ENCODE data around the gene ITGB5. TPM values are rescaled to one million over a fixed set of nuclear protein-coding genes. Genes with fewer than 3 reads are reported as not detected.

ITGB5 gene
- total RNA-seq, 2 experiments from 2014 or later: not detected

- H3K9me3 ChIP-seq (ENCODE audit: low read length): no peaks in the 10 kb centered on the region
- no peaks in the 10 kb centered on the region for H4K20me1 ChIP-seq (ENCODE audit: insufficient read depth, low read length)
- no peaks in the 10 kb centered on the region for H3K4me1 ChIP-seq (ENCODE audit: insufficient read depth, low read length, poor library complexity, severe bottlenecking)
- no peaks in the 10 kb centered on the region for H3K36me3 ChIP-seq (ENCODE audit: insufficient read depth, low read length)
- ChIA-PET POLR2A (interaction anchor here (0.7 to 1.2 kb wide), 2 partner anchors 139 to 820 kb away, joined by 3 to 4 read pairs; no protein-coding TSS in a partner anchor), CTCF (ENCODE audit: unreplicated experiment) (no interaction called here)
- H3K4me3 ChIP-seq (ENCODE audit: low read depth, low read length, poor library complexity, severe bottlenecking): no peak overlapping the region
- no peak overlapping the region for H3K27ac ChIP-seq (ENCODE audit: low read depth, low read length, poor library complexity, severe bottlenecking)
- intact Hi-C loops (cut with micrococcal nuclease; ENCODE audit: unreplicated experiment): loop anchor here (5.0 to 10.0 kb wide), 2 partner anchors 675 to 822 kb away; no protein-coding TSS in a partner anchor
- H3K79me2 ChIP-seq (ENCODE audit: insufficient read depth, low read depth, low read length): no peaks in the 10 kb centered on the region
- BruUV-seq (replicated peaks): no TSS peak
- no peak overlapping the region for H3K4me2 ChIP-seq (ENCODE audit: low read length)
- no peak overlapping the region for H2AFZ ChIP-seq (ENCODE audit: low read length)
- H3K9me2 ChIP-seq (ENCODE audit: insufficient read depth, low read length): no peaks in the 10 kb centered on the region
- TF ChIP-seq EZH2phosphoT487 (IDR thresholded peaks at IDR 0.05; ENCODE audit: borderline replicate concordance, low read depth, low read length) (no peak), CTCF (conservative IDR thresholded peaks at IDR 0.05; ENCODE audit: low read length) (no peak)
- no peak for DNase-seq (ENCODE audit: low spot score)
Observed at GRCh38 chr3:124762661-124763011, 124.5 kb downstream of the ITGB5 start.

GRCh38 chr3:124761935-124762660 is 125.1 kb downstream of the ITGB5 start:
- no peaks in the 10 kb centered on the region for H3K36me3 ChIP-seq (ENCODE audit: insufficient read depth, low read length)
- no peak overlapping the region for H3K4me2 ChIP-seq (ENCODE audit: low read length)
- H3K79me2 ChIP-seq (ENCODE audit: insufficient read depth, low read depth, low read length): no peaks in the 10 kb centered on the region
- H3K4me1 ChIP-seq (ENCODE audit: insufficient read depth, low read length, poor library complexity, severe bottlenecking): no peaks in the 10 kb centered on the region
- H3K4me3 ChIP-seq (ENCODE audit: low read depth, low read length, poor library complexity, severe bottlenecking): no peak overlapping the region
- no peak for DNase-seq (ENCODE audit: low spot score)
- no peaks in the 10 kb centered on the region for H4K20me1 ChIP-seq (ENCODE audit: insufficient read depth, low read length)
- H3K9me3 ChIP-seq (ENCODE audit: low read length): no peaks in the 10 kb centered on the region
- H3K9me2 ChIP-seq (ENCODE audit: insufficient read depth, low read length): no peaks in the 10 kb centered on the region
- no peak overlapping the region for H3K27ac ChIP-seq (ENCODE audit: low read depth, low read length, poor library complexity, severe bottlenecking)
- no TSS peak for BruUV-seq (replicated peaks)
- no peak overlapping the region for H2AFZ ChIP-seq (ENCODE audit: low read length)
- ChIA-PET CTCF (ENCODE audit: unreplicated experiment) (no interaction called here), POLR2A (interaction anchor here (0.6 to 1.2 kb wide), 3 partner anchors 133 to 820 kb away, joined by 3 to 4 read pairs (median 3); no protein-coding TSS in a partner anchor)
- TF ChIP-seq EZH2phosphoT487 (IDR thresholded peaks at IDR 0.05; ENCODE audit: borderline replicate concordance, low read depth, low read length) (no peak), CTCF (conservative IDR thresholded peaks at IDR 0.05; ENCODE audit: low read length) (no peak)
- intact Hi-C loops (cut with micrococcal nuclease; ENCODE audit: unreplicated experiment): loop anchor here (2.0 to 10.0 kb wide), 3 partner anchors 139 to 823 kb away; no protein-coding TSS in a partner anchor

GRCh38 chr3:124761250-124761796 is 125.8 kb downstream of the ITGB5 start:
- CTCF ChIA-PET (ENCODE audit: unreplicated experiment): no interaction called here
- Histone ChIP-seq H3K36me3 (ENCODE audit: insufficient read depth, low read length) (no peaks in the 10 kb centered on the region), H3K4me1 (ENCODE audit: insufficient read depth, low read length, poor library complexity, severe bottlenecking) (no peaks in the 10 kb centered on the region), H3K4me2 (ENCODE audit: low read length) (peak overlapping the region; percentile 46; the same call in 1 of the 2 replicates), H3K79me2 (ENCODE audit: insufficient read depth, low read depth, low read length) (no peaks in the 10 kb centered on the region), H2AFZ (ENCODE audit: low read length) (peak overlapping the region; percentile 61; the same call in 1 of the 2 replicates), H4K20me1 (ENCODE audit: insufficient read depth, low read length) (no peaks in the 10 kb centered on the region), H3K27ac (ENCODE audit: low read depth, low read length, poor library complexity, severe bottlenecking) (no peak overlapping the region), H3K4me3 (ENCODE audit: low read depth, low read length, poor library complexity, severe bottlenecking) (no peak overlapping the region), H3K9me3 (ENCODE audit: low read length) (no peaks in the 10 kb centered on the region), H3K9me2 (ENCODE audit: insufficient read depth, low read length) (no peaks in the 10 kb centered on the region)
- intact Hi-C loops (cut with micrococcal nuclease; ENCODE audit: unreplicated experiment): loop anchor here (2.0 to 10.0 kb wide), 3 partner anchors 139 to 823 kb away; no protein-coding TSS in a partner anchor
- no TSS peak for BruUV-seq (replicated peaks)
- TF ChIP-seq CTCF (conservative IDR thresholded peaks at IDR 0.05; ENCODE audit: low read length): peak; percentile 94
- TF ChIP-seq EZH2phosphoT487 (IDR thresholded peaks at IDR 0.05; ENCODE audit: borderline replicate concordance, low read depth, low read length): no peak
- peak; percentile 65 for DNase-seq (ENCODE audit: low spot score)
- POLR2A ChIA-PET: interaction anchor here (0.6 to 0.8 kb wide), 4 partner anchors 9 to 372 kb away, joined by 3 read pairs; no protein-coding TSS in a partner anchor
